HG02763 (cell line): ENCODE data around the gene TFPT.

Experiments used
- ATAC-seq: cut with Tn5 transposase; IDR thresholded peaks from one replicate; pipeline ENCODE4 v1.9.1; 2021; ENCODE audit warnings: mild to moderate bottlenecking, moderate library complexity; ENCODE audit not compliant: unreplicated experiment

Gene TFPT

GRCh38 chr19:54115109-54116063, at the start of gene TFPT, which contains the start of gene PRPF31:
TSS of gene TFPT (minus strand) at chr19:54115657. CDS start at chr19:54115269, 388 bp downstream.
TSS of gene PRPF31 (plus strand) at chr19:54115754. CDS start at chr19:54118279, 2,525 bp downstream.
- peak; percentile 76 for ATAC-seq

GRCh38 chr19:54165222-54165621, 49.8 kb upstream of the TFPT start:
- ATAC-seq, result no peak

GRCh38 chr19:54164369-54165068, 49.1 kb upstream of the TFPT start:
- no peak for ATAC-seq

- no peak for ATAC-seq
These were observed 47.4 kb upstream of the TFPT start for GRCh38 chr19:54162884-54163283.

GRCh38 chr19:54162241-54162805, 46.9 kb upstream of the TFPT start:
- no peak for ATAC-seq

GRCh38 chr19:54160854-54161253, 45.4 kb upstream of the TFPT start:
- ATAC-seq, result no peak

GRCh38 chr19:54160182-54160811, 44.8 kb upstream of the TFPT start:
- no peak for ATAC-seq

GRCh38 chr19:54159352-54160181, 44.1 kb upstream of the TFPT start, which contains the start of gene LENG1:
TSS of gene LENG1 (minus strand) at chr19:54159721. CDS start at chr19:54159695, 26 bp downstream.
- peak; percentile 93 for ATAC-seq

- ATAC-seq, result no peak
These were observed 43.4 kb upstream of the TFPT start for GRCh38 chr19:54158812-54159351.

GRCh38 chr19:54156953-54157352, 41.5 kb upstream of the TFPT start:
- ATAC-seq, result no peak

- ATAC-seq, result no peak
These were observed 41.0 kb upstream of the TFPT start for GRCh38 chr19:54156490-54156889.

- no peak for ATAC-seq
These were observed 40.2 kb upstream of the TFPT start for GRCh38 chr19:54155694-54156093.

- no peak for ATAC-seq
These were observed 39.3 kb upstream of the TFPT start for GRCh38 chr19:54154603-54155345.

- no peak for ATAC-seq
These were observed 38.4 kb upstream of the TFPT start for GRCh38 chr19:54153731-54154326.

GRCh38 chr19:54152878-54153524, 37.5 kb upstream of the TFPT start:
- ATAC-seq, result no peak

- ATAC-seq, result no peak
These were observed 36.8 kb upstream of the TFPT start for GRCh38 chr19:54152267-54152666.

GRCh38 chr19:54151362-54152035, 36.0 kb upstream of the TFPT start:
- no peak for ATAC-seq
